ENCODE measurements around the gene CHID1.

GRCh38 chr11:832529-833113 lies 78.0 kb downstream of the CHID1 start, which contains the start of gene CD151:
- TF ChIP-seq, protein P1, sequence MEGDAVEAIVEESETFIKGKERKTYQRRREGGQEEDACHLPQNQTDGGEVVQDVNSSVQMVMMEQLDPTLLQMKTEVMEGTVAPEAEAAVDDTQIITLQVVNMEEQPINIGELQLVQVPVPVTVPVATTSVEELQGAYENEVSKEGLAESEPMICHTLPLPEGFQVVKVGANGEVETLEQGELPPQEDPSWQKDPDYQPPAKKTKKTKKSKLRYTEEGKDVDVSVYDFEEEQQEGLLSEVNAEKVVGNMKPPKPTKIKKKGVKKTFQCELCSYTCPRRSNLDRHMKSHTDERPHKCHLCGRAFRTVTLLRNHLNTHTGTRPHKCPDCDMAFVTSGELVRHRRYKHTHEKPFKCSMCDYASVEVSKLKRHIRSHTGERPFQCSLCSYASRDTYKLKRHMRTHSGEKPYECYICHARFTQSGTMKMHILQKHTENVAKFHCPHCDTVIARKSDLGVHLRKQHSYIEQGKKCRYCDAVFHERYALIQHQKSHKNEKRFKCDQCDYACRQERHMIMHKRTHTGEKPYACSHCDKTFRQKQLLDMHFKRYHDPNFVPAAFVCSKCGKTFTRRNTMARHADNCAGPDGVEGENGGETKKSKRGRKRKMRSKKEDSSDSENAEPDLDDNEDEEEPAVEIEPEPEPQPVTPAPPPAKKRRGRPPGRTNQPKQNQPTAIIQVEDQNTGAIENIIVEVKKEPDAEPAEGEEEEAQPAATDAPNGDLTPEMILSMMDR (IDR thresholded peaks at IDR 0.05; ENCODE audit: insufficient read depth, low read length, poor library complexity, severe bottlenecking) = no peak
- no peak for TF ChIP-seq EZH2phosphoT487 (conservative IDR thresholded peaks at IDR 0.05; ENCODE audit: low read length)
